Sigmoid colon (tissue), 3 donors: ENCODE measurements around the gene KLF16.

Source experiments
- CTCF ChIP-seq, 4 experiments: fragments of 450-650 bp in 3 of 4; fragments of 200-600 bp in 1 of 4; IDR thresholded peaks; one replicate each; pipeline ENCODE4 v1.5.1; 2016 to 2019; ENCODE audit warnings: antibody characterized with exemption in 4 of 4, mild to moderate bottlenecking in 3 of 4, moderate library complexity in 2 of 4
- POLR2A ChIP-seq, 2 donors: fragments of 450-650 bp; IDR thresholded peaks; one replicate each; pipeline ENCODE4 v1.6.1; 2016; ENCODE audit warnings: antibody characterized with exemption in 2 of 2, mild to moderate bottlenecking in 2 of 2, moderate library complexity in 2 of 2

- TF ChIP-seq CTCF (IDR thresholded peaks at IDR 0.05): no peak
- no peak for TF ChIP-seq POLR2A (IDR thresholded peaks at IDR 0.05)
Observed at GRCh38 chr19:1862424-1863327, 703 bp downstream of the KLF16 start.
